Upper lobe of right lung (tissue), 1 donor: ENCODE data around the gene GNGT2. TPM values are rescaled to one million over a fixed set of nuclear protein-coding genes. Genes with fewer than 3 reads are reported as not detected.

Experiments used
- ATAC-seq: fragments of 200-7000 bp; cut with Tn5 transposase; one replicate; pipeline ENCODE4 v1.9.1; 2020; ENCODE audit warnings: mild to moderate bottlenecking, moderate library complexity
- DNase-seq: peaks from one replicate; pipeline ENCODE4 v3.0.0-alpha.2; 2020
- H3K27ac ChIP-seq: fragments of 200-600 bp; one replicate; pipeline ENCODE4 v1.8.0; 2022
- H3K27me3 ChIP-seq: fragments of 200-600 bp; one replicate; pipeline ENCODE4 v1.8.0; 2022; ENCODE audit warnings: mild to moderate bottlenecking
- H3K36me3 ChIP-seq: fragments of 200-600 bp; one replicate; pipeline ENCODE4 v1.8.0; 2022
- H3K4me1 ChIP-seq: fragments of 200-600 bp; one replicate; pipeline ENCODE4 v1.8.0; 2022
- H3K4me3 ChIP-seq: fragments of 200-600 bp; one replicate; pipeline ENCODE4 v1.8.0; 2022; ENCODE audit warnings: mild to moderate bottlenecking
- H3K9me3 ChIP-seq: fragments of 200-600 bp; one replicate; pipeline ENCODE4 v1.8.0; 2022
- CTCF ChIP-seq: fragments of 200-600 bp; IDR thresholded peaks from one replicate; pipeline ENCODE4 v1.8.0; 2022; ENCODE audit warnings: antibody characterized with exemption
- intact Hi-C: fragments of 100-400 bp; cut with DNase I; formaldehyde crosslinking; loops from one replicate; pipeline ENCODE4 v1.11.0; 2022
- total RNA-seq: library from RNA; stranded (reverse); fragmentation: NEBNext Ultra II Directional; extraction: Animal tissue kit (Norgen Biotek cat#: 25700); gene quantifications from one replicate; pipeline ENCODE4 v1.2.1, GENCODE V29; 2021
- donor health status: DM: no; HTN: yes; CAD: no; lungs with severe emphysema.

The GNGT2 gene
- total RNA-seq, 1 donor from 2014 or later: 8.5 TPM

DNA sequence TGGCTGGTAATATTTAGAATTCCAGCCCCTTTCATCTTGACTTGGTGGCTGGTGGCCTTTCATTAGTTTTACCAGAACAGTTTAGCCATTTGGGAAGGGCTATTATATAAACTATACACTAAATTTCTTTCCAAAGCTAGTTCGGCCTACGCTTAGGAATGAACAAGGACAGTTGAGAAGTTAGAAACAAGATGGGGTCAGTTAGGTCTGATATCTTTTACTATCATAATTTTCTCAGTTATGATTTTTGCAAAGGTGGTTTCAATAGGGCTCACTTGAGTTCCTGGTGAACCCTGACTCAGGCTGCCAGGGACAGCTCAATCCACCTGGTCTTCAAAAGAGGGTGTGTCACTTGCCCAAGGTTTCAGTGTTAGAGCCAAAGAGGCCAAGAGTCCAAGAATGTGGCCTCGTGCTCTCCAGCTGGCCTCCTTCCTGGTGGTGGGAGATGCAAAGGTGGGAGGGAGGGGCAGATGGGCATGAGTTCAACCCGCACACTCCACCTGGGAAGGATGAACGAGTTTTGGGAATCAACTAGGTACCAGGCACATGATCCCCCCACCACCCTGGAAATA is 24.2 kb upstream of the GNGT2 start:
- no peak for TF ChIP-seq CTCF
- intact Hi-C loops: no loop called here

DNA sequence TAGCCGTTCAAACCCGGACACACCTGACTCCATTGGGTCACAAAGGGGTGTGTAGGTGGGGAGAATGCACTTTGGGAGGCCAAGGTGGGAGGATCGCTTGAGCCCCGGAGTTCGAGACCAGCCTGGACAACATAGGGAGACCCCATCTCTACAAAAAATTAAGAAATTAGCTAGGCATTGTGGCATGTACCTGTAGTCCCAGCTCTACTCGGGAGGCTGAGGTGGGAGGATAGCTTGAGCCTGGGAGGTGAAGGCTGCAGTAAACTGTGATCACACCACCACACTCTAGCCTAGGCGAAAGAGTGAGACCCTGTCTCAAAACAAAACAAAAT is 21.2 kb upstream of the GNGT2 start:
- no peak for ATAC-seq
- H3K4me3 ChIP-seq: no peak overlapping the region
- no peak for TF ChIP-seq CTCF

More for the DNA sequence above, 24.2 kb upstream of the GNGT2 start:
- Histone ChIP-seq H3K4me3 (no peak overlapping the region), H3K27me3 (no peaks in the 10 kb centered on the region), H3K4me1 (peaks cover 17% of the 10 kb centered on the region), H3K36me3 (no peaks in the 10 kb centered on the region), H3K27ac (no peak overlapping the region), H3K9me3 (no peaks in the 10 kb centered on the region)
- ATAC-seq (no peak), DNase-seq (no peak)

DNA sequence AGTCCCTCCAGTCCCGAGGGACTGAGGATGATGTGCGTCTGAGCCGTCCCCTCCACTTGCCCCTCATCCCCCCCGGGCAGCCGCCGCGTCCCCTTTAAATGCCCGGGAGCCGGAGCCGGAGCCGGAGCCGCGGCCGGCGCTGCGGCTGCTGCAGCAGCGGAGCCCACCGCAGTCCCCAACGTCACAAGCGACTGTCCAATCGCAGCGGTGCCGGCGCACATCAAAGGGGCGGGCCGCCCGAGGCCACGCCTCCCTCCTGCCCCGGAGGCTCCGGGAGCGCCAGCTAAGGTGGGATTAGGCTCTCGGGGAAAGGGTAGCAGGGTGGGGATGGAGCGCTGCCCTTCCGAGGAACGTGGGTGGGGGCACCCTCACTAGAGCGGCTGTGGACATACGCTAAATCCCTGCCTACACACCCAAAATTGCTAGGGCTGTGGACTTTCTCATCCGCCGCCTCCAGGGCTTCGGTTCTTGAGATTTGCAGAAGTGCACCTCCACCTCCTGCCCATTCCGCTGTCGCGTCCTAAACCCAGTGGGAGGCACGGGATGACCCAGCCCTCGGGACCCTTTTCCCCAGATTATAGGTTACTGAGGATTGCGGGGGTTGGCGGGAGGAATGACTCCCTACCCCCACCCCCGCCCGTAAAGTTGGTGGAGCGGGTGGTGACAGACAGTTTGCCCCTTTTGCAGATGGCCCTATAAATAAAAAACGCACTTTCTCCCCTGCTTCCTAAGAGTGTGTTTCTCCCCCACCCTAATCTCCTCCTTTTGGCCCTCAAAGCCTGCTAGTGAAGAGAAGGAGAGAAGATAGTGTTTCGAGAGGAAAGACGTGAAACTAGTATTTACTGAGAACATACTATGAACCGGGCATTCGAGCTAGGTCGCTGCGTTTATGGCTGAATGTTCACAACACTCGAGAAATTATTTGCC is 20.5 kb upstream of the GNGT2 start, which contains the start of gene PHOSPHO1:
Gene PHOSPHO1, minus strand, starts transcription at position 152 of the 927 bp plus-strand sequence. CDS start 4,096 bp downstream, outside the sequence.
- H3K4me3 ChIP-seq: peak within 1 kb of the TSS; percentile 67

More for the DNA sequence above, 21.2 kb upstream of the GNGT2 start:
- Histone ChIP-seq H3K9me3 (no peaks in the 10 kb centered on the region), H3K36me3 (no peaks in the 10 kb centered on the region), H3K27me3 (no peaks in the 10 kb centered on the region), H3K27ac (no peak overlapping the region), H3K4me1 (peaks cover 17% of the 10 kb centered on the region)
- intact Hi-C loops: no loop called here
- DNase-seq: no peak

GRCh38 chr17:49229805-49230600 is 19.6 kb upstream of the GNGT2 start:
- H3K4me3 ChIP-seq: peak overlapping the region; percentile 67
- DNase-seq (no peak), ATAC-seq (no peak)
- intact Hi-C loops: no loop called here
- H3K9me3 ChIP-seq: no peaks in the 10 kb centered on the region
- H3K36me3 ChIP-seq: no peaks in the 10 kb centered on the region
- no peak overlapping the region for H3K27ac ChIP-seq
- H3K4me1 ChIP-seq: peaks cover 17% of the 10 kb centered on the region
- TF ChIP-seq CTCF: no peak
- peaks cover 5% of the 10 kb centered on the region for H3K27me3 ChIP-seq

More for the DNA sequence above, 20.5 kb upstream of the GNGT2 start, which contains the start of gene PHOSPHO1:
- peak; percentile 91 for ATAC-seq
- Histone ChIP-seq H3K27me3 (no peaks in the 10 kb centered on the region), H3K36me3 (no peaks in the 10 kb centered on the region), H3K4me1 (peaks cover 17% of the 10 kb centered on the region), H3K9me3 (no peaks in the 10 kb centered on the region), H3K27ac (no peak within 1 kb of the TSS)
- intact Hi-C loops: no loop called here
- TF ChIP-seq CTCF: no peak
- peak; percentile 91 for DNase-seq

DNA sequence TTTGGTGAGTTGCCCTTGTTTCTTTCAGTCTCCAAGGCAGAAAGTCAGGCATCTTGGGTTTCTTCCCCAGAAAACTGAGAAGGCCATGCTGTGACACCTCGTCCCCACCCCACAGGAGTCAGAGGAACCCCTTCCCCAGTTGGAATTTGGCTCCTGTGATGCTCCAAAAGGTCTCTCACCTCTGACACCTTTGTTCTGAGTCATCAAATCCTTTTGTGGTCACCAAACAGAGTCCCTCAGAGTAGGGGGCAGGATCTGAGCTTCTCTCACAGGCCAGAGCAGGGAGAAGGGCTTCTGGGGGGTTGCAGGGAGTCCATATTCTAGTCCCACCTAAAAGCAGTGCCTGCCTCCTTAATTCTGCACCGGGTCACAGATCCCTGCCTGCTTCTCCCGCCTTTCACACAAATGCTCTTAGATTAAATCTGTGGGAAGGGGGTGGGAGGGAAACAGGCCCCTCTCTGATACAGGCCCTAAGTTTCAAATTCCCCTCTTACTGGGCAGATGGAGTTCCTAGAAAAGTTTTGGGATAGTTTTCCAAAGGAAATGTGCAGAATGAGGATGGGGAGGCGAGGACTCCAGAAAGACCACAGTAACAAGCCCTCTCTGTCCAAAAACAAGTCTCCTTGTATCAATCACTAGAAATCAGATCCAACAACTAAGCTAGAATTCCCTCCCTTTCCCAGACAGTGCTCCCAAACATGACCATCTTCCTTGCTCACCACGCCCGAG is 18.9 kb upstream of the GNGT2 start:
- Histone ChIP-seq H3K4me3 (no peak overlapping the region), H3K27me3 (peaks cover 11% of the 10 kb centered on the region), H3K9me3 (no peaks in the 10 kb centered on the region), H3K36me3 (no peaks in the 10 kb centered on the region), H3K4me1 (peaks cover 18% of the 10 kb centered on the region), H3K27ac (no peak overlapping the region)
- TF ChIP-seq CTCF: no peak
- intact Hi-C loops: no loop called here
- DNase-seq: no peak
- no peak for ATAC-seq
